Naive B cell (primary cell): ENCODE results near the gene BAZ1A. TPM values are rescaled to one million over a fixed set of nuclear protein-coding genes. Genes with fewer than 3 reads are reported as not detected.

Experiments
- ATAC-seq, 2 donors: fragments of 150-1000 bp; cut with Tn5 transposase; 2 replicates each; pipeline ENCODE4 v1.10.0; 2021; ENCODE audit warnings: low read depth in 2 of 2, mild to moderate bottlenecking in 2 of 2, moderate library complexity in 2 of 2
- DNase-seq: peaks from one replicate; pipeline ENCODE4 v3.0.0; 2022
- H3K27ac Mint-ChIP-seq, 6 donors: one replicate each; pipeline ENCODE4 v1.8.0; 2020 to 2022; ENCODE audit warnings: mild to moderate bottlenecking in 6 of 6, mixed read lengths in 6 of 6, moderate library complexity in 5 of 6, inconsistent platforms in 2 of 6
- H3K27me3 Mint-ChIP-seq, 3 donors: one replicate each; pipeline ENCODE4 v1.8.0; 2021 to 2022; ENCODE audit warnings: mixed read lengths in 3 of 3, mild to moderate bottlenecking in 1 of 3
- H3K36me3 Mint-ChIP-seq, 2 donors: one replicate each; pipeline ENCODE4 v1.8.0; 2020 to 2022; ENCODE audit warnings: mixed read lengths in 2 of 2, inconsistent platforms in 1 of 2, mild to moderate bottlenecking in 1 of 2
- H3K4me1 Mint-ChIP-seq, 3 donors: one replicate each; pipeline ENCODE4 v1.8.0; 2020 to 2022; ENCODE audit warnings: mixed read lengths in 3 of 3, inconsistent platforms in 1 of 3, mild to moderate bottlenecking in 1 of 3, moderate library complexity in 1 of 3
- H3K4me3 Mint-ChIP-seq, 8 donors: one replicate each; pipeline ENCODE4 v1.8.0; 2020 to 2022; ENCODE audit warnings: mild to moderate bottlenecking in 8 of 8, mixed read lengths in 8 of 8, moderate library complexity in 8 of 8, inconsistent platforms in 2 of 8
- H3K9me3 Mint-ChIP-seq, 7 donors: one replicate each; pipeline ENCODE4 v1.8.0; 2020 to 2022; ENCODE audit warnings: mixed read lengths in 7 of 7, mild to moderate bottlenecking in 5 of 7, inconsistent platforms in 2 of 7, moderate library complexity in 1 of 7
- polyA plus RNA-seq, 6 donors: library from polyadenylated mRNA; unstranded; fragments of 300-500 nt; fragmentation: Illumina TruSeq; gene quantifications; one replicate each; pipeline ENCODE4 v1.2.3, GENCODE V29; 2021; ENCODE audit warnings: low read depth in 6 of 6

The BAZ1A gene
- polyA plus RNA-seq, 6 donors from 2014 or later, result 6.0 to 23.8 (median 12.4) TPM

GRCh38 chr14:34722723-34723545 is 152.2 kb downstream of the BAZ1A start:
- peak overlapping the region in 1 of 6 donors; percentile 15 for H3K27ac Mint-ChIP-seq
- H3K27me3 Mint-ChIP-seq, result no peaks in the 10 kb centered on the region
- peaks cover 0 to 5% (median 3%) of the 10 kb centered on the region in 3 donors for H3K4me1 Mint-ChIP-seq
- peak in 1 of 2 donors; percentile 20 for ATAC-seq
- H3K9me3 Mint-ChIP-seq, result no peaks in the 10 kb centered on the region
- no peaks in the 10 kb centered on the region for H3K36me3 Mint-ChIP-seq
- no peak overlapping the region for H3K4me3 Mint-ChIP-seq
- DNase-seq, result peak; percentile 19

- Mint-ChIP-seq H3K27me3 (peaks cover 0 to 6% (median 0%) of the 10 kb centered on the region in 3 donors), H3K4me3 (no peak overlapping the region), H3K9me3 (no peaks in the 10 kb centered on the region), H3K27ac (peak overlapping the region in 1 of 6 donors; percentile 58), H3K36me3 (no peaks in the 10 kb centered on the region), H3K4me1 (peaks cover 0 to 5% (median 3%) of the 10 kb centered on the region in 3 donors)
- DNase-seq (no peak), ATAC-seq (no peak)
These were observed 154.0 kb downstream of the BAZ1A start for GRCh38 chr14:34721129-34721528.

- H3K27me3 Mint-ChIP-seq, result peaks cover 0 to 6% (median 0%) of the 10 kb centered on the region in 3 donors
- no peak overlapping the region for H3K27ac Mint-ChIP-seq
- peaks cover 7 to 9% (median 8%) of the 10 kb centered on the region in 3 donors for H3K4me1 Mint-ChIP-seq
- ATAC-seq, result no peak
- H3K36me3 Mint-ChIP-seq, result no peaks in the 10 kb centered on the region
- DNase-seq, result no peak
- no peaks in the 10 kb centered on the region for H3K9me3 Mint-ChIP-seq
- H3K4me3 Mint-ChIP-seq, result no peak overlapping the region
These were observed 156.3 kb downstream of the BAZ1A start for GRCh38 chr14:34718750-34719304.

GRCh38 chr14:34715127-34715863 is 159.9 kb downstream of the BAZ1A start:
- peaks cover 0 to 6% (median 0%) of the 10 kb centered on the region in 3 donors for H3K27me3 Mint-ChIP-seq
- H3K36me3 Mint-ChIP-seq, result no peaks in the 10 kb centered on the region

GRCh38 chr14:34714320-34715126 is 160.6 kb downstream of the BAZ1A start, which contains the start of gene CFL2:
TSS of gene CFL2 (minus strand) at chr14:34714593. CDS start at chr14:34714540, 53 bp downstream.
- H3K4me3 Mint-ChIP-seq, result peak within 1 kb of the TSS; percentile 84 to 98 (median 95)
- DNase-seq (peak; percentile 75), ATAC-seq (peak; percentile 84 to 86)
- no peaks in the 10 kb centered on the region for H3K9me3 Mint-ChIP-seq
- H3K36me3 Mint-ChIP-seq, result no peaks in the 10 kb centered on the region
- peak within 1 kb of the TSS; percentile 85 to 95 (median 89) for H3K27ac Mint-ChIP-seq
- H3K4me1 Mint-ChIP-seq, result peaks cover 16 to 17% (median 16%) of the 10 kb centered on the region in 3 donors
- H3K27me3 Mint-ChIP-seq, result peaks cover 0 to 6% (median 0%) of the 10 kb centered on the region in 3 donors

More at GRCh38 chr14:34715127-34715863, 159.9 kb downstream of the BAZ1A start:
- no peak for ATAC-seq
- DNase-seq, result no peak
- H3K4me3 Mint-ChIP-seq, result peak overlapping the region; percentile 66 to 94 (median 86)
- H3K9me3 Mint-ChIP-seq, result no peaks in the 10 kb centered on the region
- H3K27ac Mint-ChIP-seq, result peak overlapping the region; percentile 69 to 90 (median 82)
- peaks cover 16 to 17% (median 16%) of the 10 kb centered on the region in 3 donors for H3K4me1 Mint-ChIP-seq

GRCh38 chr14:34713681-34714319 is 161.4 kb downstream of the BAZ1A start:
- H3K4me1 Mint-ChIP-seq, result peaks cover 16 to 17% (median 16%) of the 10 kb centered on the region in 3 donors
- H3K9me3 Mint-ChIP-seq, result no peaks in the 10 kb centered on the region
- H3K27ac Mint-ChIP-seq, result peak overlapping the region; percentile 81 to 95 (median 88)
- H3K4me3 Mint-ChIP-seq, result peak overlapping the region; percentile 84 to 98 (median 95)
- DNase-seq, result no peak
- peaks cover 0 to 6% (median 0%) of the 10 kb centered on the region in 3 donors for H3K27me3 Mint-ChIP-seq
- ATAC-seq, result peak; percentile 6 to 26
- no peaks in the 10 kb centered on the region for H3K36me3 Mint-ChIP-seq

GRCh38 chr14:34713122-34713680 is 162.0 kb downstream of the BAZ1A start:
- Mint-ChIP-seq H3K4me1 (peaks cover 16 to 17% (median 16%) of the 10 kb centered on the region in 3 donors), H3K9me3 (no peaks in the 10 kb centered on the region), H3K36me3 (no peaks in the 10 kb centered on the region), H3K27me3 (peaks cover 0 to 6% (median 0%) of the 10 kb centered on the region in 3 donors), H3K27ac (peak overlapping the region; percentile 81 to 95 (median 88)), H3K4me3 (peak overlapping the region; percentile 84 to 98 (median 95))
- DNase-seq (no peak), ATAC-seq (no peak)

- Mint-ChIP-seq H3K9me3 (no peaks in the 10 kb centered on the region), H3K27ac (no peak overlapping the region), H3K4me1 (peaks cover 16 to 17% (median 16%) of the 10 kb centered on the region in 3 donors), H3K4me3 (peak overlapping the region in 1 of 8 donors; percentile 94), H3K36me3 (no peaks in the 10 kb centered on the region), H3K27me3 (no peaks in the 10 kb centered on the region)
- ATAC-seq, result no peak
- no peak for DNase-seq
These were observed 163.1 kb downstream of the BAZ1A start for GRCh38 chr14:34711796-34712712.

- DNase-seq (no peak), ATAC-seq (no peak)
- Mint-ChIP-seq H3K27ac (no peak overlapping the region), H3K27me3 (no peaks in the 10 kb centered on the region), H3K4me3 (no peak overlapping the region), H3K36me3 (no peaks in the 10 kb centered on the region), H3K9me3 (no peaks in the 10 kb centered on the region), H3K4me1 (peaks cover 16 to 17% (median 16%) of the 10 kb centered on the region in 3 donors)
These were observed 164.0 kb downstream of the BAZ1A start for GRCh38 chr14:34711169-34711568.

- Mint-ChIP-seq H3K4me3 (no peak overlapping the region), H3K4me1 (peaks cover 16 to 17% (median 16%) of the 10 kb centered on the region in 3 donors), H3K27ac (no peak overlapping the region), H3K36me3 (no peaks in the 10 kb centered on the region), H3K27me3 (no peaks in the 10 kb centered on the region), H3K9me3 (no peaks in the 10 kb centered on the region)
- no peak for ATAC-seq
- no peak for DNase-seq
These were observed 164.4 kb downstream of the BAZ1A start for GRCh38 chr14:34710744-34711143.

GRCh38 chr14:34710006-34710405 is 165.2 kb downstream of the BAZ1A start:
- H3K4me1 Mint-ChIP-seq, result peaks cover 11 to 17% (median 16%) of the 10 kb centered on the region in 3 donors
- no peaks in the 10 kb centered on the region for H3K9me3 Mint-ChIP-seq
- peak overlapping the region in 1 of 8 donors; percentile 21 for H3K4me3 Mint-ChIP-seq
- H3K27ac Mint-ChIP-seq, result no peak overlapping the region
- H3K36me3 Mint-ChIP-seq, result no peaks in the 10 kb centered on the region
- no peaks in the 10 kb centered on the region for H3K27me3 Mint-ChIP-seq
- DNase-seq (no peak), ATAC-seq (no peak)
